Keratinocyte (primary cell): ENCODE measurements around the gene LRIG3. TPM values are rescaled to one million over a fixed set of nuclear protein-coding genes. Genes with fewer than 3 reads are reported as not detected.

ENCODE experiments used
- DNase-seq: peaks from one replicate; pipeline ENCODE4 v3.0.0-alpha.2; 2011; ENCODE audit warnings: low read depth, missing footprints, low spot score
- FAIRE-seq: peaks from 2 replicates; lab custom pipeline; 2011; peaks lifted over from hg19 to GRCh38; lab: Jason Lieb, UNC
- H2AFZ ChIP-seq: 2 replicates; pipeline ENCODE4 v1.6.0; 2012; ENCODE audit warnings: low read length, control low read depth, inconsistent platforms; ENCODE audit not compliant: control insufficient read depth
- H3K27ac ChIP-seq: 2 replicates; pipeline ENCODE4 v1.5.1; 2011; ENCODE audit warnings: low read length; ENCODE audit not compliant: control insufficient read depth, insufficient read depth
- H3K27me3 ChIP-seq: 3 replicates; pipeline ENCODE4 v1.6.0; 2011; ENCODE audit warnings: low read length; ENCODE audit not compliant: control insufficient read depth, insufficient read depth; ENCODE audit errors: extremely low read depth
- H3K36me3 ChIP-seq, 2 experiments: 2 replicates in 1 of 2; 3 replicates in 1 of 2; pipeline ENCODE4 v1.5.1; 2011; ENCODE audit warnings: low read length in 2 of 2, mild to moderate bottlenecking in 1 of 2; ENCODE audit not compliant: control insufficient read depth in 2 of 2, insufficient read depth in 2 of 2; ENCODE audit errors: extremely low read depth in 1 of 2
- H3K4me1 ChIP-seq: 3 replicates; pipeline ENCODE4 v1.5.1; 2011; ENCODE audit warnings: low read length; ENCODE audit not compliant: control insufficient read depth, insufficient read depth; ENCODE audit errors: extremely low read depth
- H3K4me2 ChIP-seq: 3 replicates; pipeline ENCODE4 v1.6.0; 2011; ENCODE audit warnings: low read depth, low read length; ENCODE audit not compliant: control insufficient read depth, insufficient read depth; ENCODE audit errors: extremely low read depth
- H3K4me3 ChIP-seq, 3 experiments: fragments of 200-600 bp in 1 of 3; sonication (generic) in 1 of 3; 2 replicates in 2 of 3; 3 replicates in 1 of 3; pipeline ENCODE4 v1.5.1; 2011 to 2016; ENCODE audit warnings: low read length in 3 of 3, mild to moderate bottlenecking in 3 of 3, control low read depth in 2 of 3, inconsistent platforms in 1 of 3, low read depth in 1 of 3, mixed read lengths in 1 of 3, mixed run types in 1 of 3, moderate library complexity in 1 of 3; ENCODE audit not compliant: control insufficient read depth in 2 of 3, insufficient read depth in 2 of 3; ENCODE audit errors: extremely low read depth in 1 of 3
- H3K79me2 ChIP-seq: 2 replicates; pipeline ENCODE4 v1.6.0; 2012; ENCODE audit warnings: low read length; ENCODE audit not compliant: control insufficient read depth, insufficient read depth
- H3K9ac ChIP-seq: 3 replicates; pipeline ENCODE4 v1.6.0; 2011; ENCODE audit warnings: low read length; ENCODE audit not compliant: control insufficient read depth, insufficient read depth; ENCODE audit errors: extremely low read depth
- H3K9me1 ChIP-seq: 3 replicates; pipeline ENCODE4 v1.6.0; 2011; ENCODE audit warnings: low read length; ENCODE audit not compliant: control insufficient read depth, insufficient read depth; ENCODE audit errors: extremely low read depth
- H3K9me3 ChIP-seq: 2 replicates; pipeline ENCODE4 v1.5.1; 2012; ENCODE audit warnings: low read depth, low read length; ENCODE audit not compliant: control insufficient read depth
- H4K20me1 ChIP-seq: 3 replicates; pipeline ENCODE4 v1.6.0; 2011; ENCODE audit warnings: low read length; ENCODE audit not compliant: control insufficient read depth, insufficient read depth; ENCODE audit errors: extremely low read depth
- CTCF ChIP-seq, 3 experiments: IDR thresholded peaks in 1 of 3; conservative IDR thresholded peaks in 1 of 3; optimal IDR thresholded peaks in 1 of 3; 2 replicates in 2 of 3; 3 replicates in 1 of 3; pipeline versions ENCODE3 to v1.5.1; 2011; ENCODE audit warnings: low read length in 3 of 3, mild to moderate bottlenecking in 3 of 3, moderate library complexity in 2 of 3, control low read depth in 1 of 3, inconsistent platforms in 1 of 3; ENCODE audit not compliant: insufficient read depth in 2 of 3; ENCODE audit errors: extremely low read depth in 1 of 3
- EZH2 ChIP-seq: IDR thresholded peaks from one replicate; pipeline ENCODE4 v1.6.1; 2012; ENCODE audit warnings: inconsistent platforms, mild to moderate bottlenecking, low read length, moderate library complexity
- dilution Hi-C: fragments of 300-500 bp; cut with MboI; formaldehyde crosslinking; loops from one replicate; pipeline ENCODE4 v1.7.0; 2020; ENCODE audit warnings: low sequenced_read_pairs; ENCODE audit not compliant: extremely low pct_ligation_motif_present
- polyA plus RNA-seq, 5 experiments: library from polyadenylated mRNA; depleted of rRNA in 3 of 5; stranded (reverse) in 3 of 5; stranded (forward) in 1 of 5; unstranded in 1 of 5; fragments of >200 nt; gene quantifications; 1 replicate in 1 of 5; 2 replicates in 3 of 5; 3 replicates in 1 of 5; pipeline versions ENCODE4 v1.2.1 to v1.2.3, GENCODE V29; 2011 to 2012; ENCODE audit warnings: missing spikeins in 2 of 5, low read depth in 1 of 5, low replicate concordance in 1 of 5

LRIG3 gene
- polyA plus RNA-seq, 1 donor (not counting 4 experiments of a cell fraction or from before 2014, with no cell fraction given) = 30.9 TPM

- no peaks in the 10 kb centered on the region for H3K79me2 ChIP-seq
- TF ChIP-seq EZH2 (no peak), CTCF (optimal IDR thresholded peaks at IDR 0.05 in 1 of 3, IDR thresholded peaks at IDR 0.05 in 1 of 3, conservative IDR thresholded peaks at IDR 0.05 in 1 of 3; ENCODE audit: extremely low read depth in 1 of 3, insufficient read depth in 2 of 3, low read length in 3 of 3) (no peak)
- H2AFZ ChIP-seq = no peak overlapping the region
- no peaks in the 10 kb centered on the region for H3K27me3 ChIP-seq
- DNase-seq (no peak), FAIRE-seq (no peak)
- no peaks in the 10 kb centered on the region for H3K36me3 ChIP-seq
- no peaks in the 10 kb centered on the region for H3K9me3 ChIP-seq
- no peak overlapping the region for H3K9ac ChIP-seq
- H3K9me1 ChIP-seq = no peaks in the 10 kb centered on the region
- H3K4me1 ChIP-seq = no peaks in the 10 kb centered on the region
- dilution Hi-C loops = no loop called here
- no peak overlapping the region for H3K27ac ChIP-seq
- H3K4me2 ChIP-seq = no peak overlapping the region
- no peak overlapping the region for H3K4me3 ChIP-seq
- no peaks in the 10 kb centered on the region for H4K20me1 ChIP-seq
Measured at GRCh38 chr12:58959639-58960300, 39.5 kb upstream of the LRIG3 start.

GRCh38 chr12:58957298-58957697, 37.0 kb upstream of the LRIG3 start:
- no peaks in the 10 kb centered on the region for H3K36me3 ChIP-seq
- no peaks in the 10 kb centered on the region for H3K4me1 ChIP-seq
- TF ChIP-seq EZH2 (no peak), CTCF (optimal IDR thresholded peaks at IDR 0.05 in 1 of 3, IDR thresholded peaks at IDR 0.05 in 1 of 3, conservative IDR thresholded peaks at IDR 0.05 in 1 of 3; ENCODE audit: extremely low read depth in 1 of 3, insufficient read depth in 2 of 3, low read length in 3 of 3) (no peak)
- FAIRE-seq (no peak), DNase-seq (no peak)
- dilution Hi-C loops = no loop called here
- no peak overlapping the region for H3K27ac ChIP-seq
- no peak overlapping the region for H3K4me3 ChIP-seq
- H2AFZ ChIP-seq = no peak overlapping the region
- no peak overlapping the region for H3K9ac ChIP-seq
- no peaks in the 10 kb centered on the region for H3K9me1 ChIP-seq
- no peaks in the 10 kb centered on the region for H3K9me3 ChIP-seq
- H3K4me2 ChIP-seq = no peak overlapping the region
- no peaks in the 10 kb centered on the region for H4K20me1 ChIP-seq
- H3K79me2 ChIP-seq = no peaks in the 10 kb centered on the region
- H3K27me3 ChIP-seq = no peaks in the 10 kb centered on the region
